GM23248 (cell line): Measurements from ENCODE around the gene MRPS26. TPM values are rescaled to one million over a fixed set of nuclear protein-coding genes. Genes with fewer than 3 reads are reported as not detected.

Source experiments
- DNase-seq: peaks from one replicate; pipeline ENCODE4 v3.0.0-alpha.2; 2015
- H2AFZ ChIP-seq: fragments of 200-600 bp; sonication (generic); 2 replicates; pipeline ENCODE4 v1.6.1; 2016; ENCODE audit warnings: antibody characterized with exemption
- H3F3A ChIP-seq: fragments of 200-600 bp; sonication (generic); 2 replicates; pipeline ENCODE4 v1.6.1; 2016; ENCODE audit warnings: mild to moderate bottlenecking, antibody characterized with exemption, mixed run types; ENCODE audit not compliant: insufficient read depth
- H3K27ac ChIP-seq: fragments of 200-600 bp; sonication (generic); 2 replicates; pipeline ENCODE4 v1.5.1; 2016; ENCODE audit warnings: mild to moderate bottlenecking
- H3K27me3 ChIP-seq: fragments of 200-600 bp; sonication (generic); replicated peaks from 2 replicates; pipeline ENCODE4 v1.6.1; 2016; ENCODE audit warnings: mild to moderate bottlenecking; ENCODE audit not compliant: insufficient read depth
- H3K36me3 ChIP-seq: fragments of 200-600 bp; sonication (generic); 2 replicates; pipeline ENCODE4 v1.6.1; 2016; ENCODE audit warnings: low read depth, mild to moderate bottlenecking
- H3K4me1 ChIP-seq: fragments of 200-600 bp; sonication (generic); 2 replicates; pipeline ENCODE4 v1.6.1; 2016; ENCODE audit warnings: mild to moderate bottlenecking; ENCODE audit not compliant: insufficient read depth
- H3K4me2 ChIP-seq: fragments of 200-600 bp; sonication (generic); one replicate; pipeline ENCODE4 v1.6.1; 2016; ENCODE audit warnings: mild to moderate bottlenecking; ENCODE audit not compliant: unreplicated experiment
- H3K4me3 ChIP-seq: fragments of 200-600 bp; sonication (generic); 2 replicates; pipeline ENCODE4 v1.5.1; 2016; ENCODE audit warnings: mild to moderate bottlenecking
- H3K79me2 ChIP-seq: fragments of 200-600 bp; sonication (generic); 2 replicates; pipeline ENCODE4 v1.6.1; 2016; ENCODE audit warnings: mild to moderate bottlenecking; ENCODE audit not compliant: insufficient read depth
- H3K9ac ChIP-seq: fragments of 200-600 bp; sonication (generic); 2 replicates; pipeline ENCODE4 v1.6.1; 2016; ENCODE audit warnings: mild to moderate bottlenecking
- H3K9me2 ChIP-seq: fragments of 200-600 bp; sonication (generic); 2 replicates; pipeline ENCODE4 v1.6.1; 2016; ENCODE audit warnings: mixed run types, mild to moderate bottlenecking, moderate library complexity; ENCODE audit not compliant: insufficient read depth
- H3K9me3 ChIP-seq: fragments of 200-600 bp; sonication (generic); one replicate; pipeline ENCODE4 v1.6.1; 2017; ENCODE audit warnings: low read depth
- H4K20me1 ChIP-seq: fragments of 200-600 bp; sonication (generic); 2 replicates; pipeline ENCODE4 v1.6.0; 2016; ENCODE audit not compliant: insufficient read depth
- EZH2 ChIP-seq: fragments of 200-600 bp; sonication (generic); IDR thresholded peaks from 2 replicates; pipeline ENCODE4 v1.6.1; 2018; ENCODE audit warnings: antibody characterized with exemption, mild to moderate bottlenecking; ENCODE audit not compliant: insufficient read depth, poor library complexity, severe bottlenecking
- EZH2phosphoT487 ChIP-seq: fragments of 200-600 bp; sonication (generic); IDR thresholded peaks from 2 replicates; pipeline ENCODE4 v1.6.1; 2018; ENCODE audit warnings: antibody characterized with exemption, moderate library complexity, mild to moderate bottlenecking, low read depth; ENCODE audit not compliant: insufficient read depth
- WGBS, 2 experiments: methylation state at CpG; one replicate each; pipeline ENCODE4 v1.1.6; 2015 to 2017; ENCODE audit warnings: low lambda C conversion rate in 2 of 2, low coverage in 1 of 2; ENCODE audit errors: missing lambda C conversion rate in 2 of 2; 5-methylcytosine and 5-hydroxymethylcytosine counted together
- in situ Hi-C: fragments of 300-500 bp; cut with MboI; formaldehyde crosslinking; loops from 2 replicates; pipeline ENCODE4 v1.15.0; 2020
- polyA plus RNA-seq: library from polyadenylated mRNA; unstranded; fragments of >200 nt; fragmentation: Nextera tagmentation; extraction: Ambion mirVana; gene quantifications from 2 replicates; pipeline ENCODE4 v1.2.1, GENCODE V29; 2016
- total RNA-seq: library from RNA; depleted of rRNA; stranded (reverse); fragments of >200 nt; shearing (Covaris generic); gene quantifications from 2 replicates; pipeline ENCODE4 v1.2.3, GENCODE V29; 2014

The MRPS26 gene
- total and polyA plus RNA-seq, 2 experiments from 2014 or later: 44.5 to 48.2 TPM

DNA sequence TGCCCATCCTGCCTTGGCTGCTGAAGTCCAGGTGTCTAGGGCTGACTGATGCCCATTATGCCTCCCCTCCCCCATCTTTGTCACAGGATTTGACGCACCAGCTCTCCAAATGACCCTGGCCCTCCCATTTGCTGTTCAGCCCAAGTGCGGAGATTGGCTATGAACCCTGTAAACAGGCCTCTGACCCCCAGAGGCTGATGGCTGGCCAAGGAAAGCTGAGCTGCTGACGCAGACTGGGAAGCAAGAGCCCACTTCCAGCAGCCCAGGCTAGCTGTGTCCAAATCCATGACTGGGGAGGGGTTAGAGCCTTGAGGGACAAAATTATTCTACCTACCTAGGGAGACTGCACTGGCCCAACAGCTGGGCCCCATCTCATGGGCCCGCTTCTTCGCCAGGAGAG, 3.2 kb upstream of the MRPS26 start:
- Histone ChIP-seq H3K79me2 (peaks cover 13% of the 10 kb centered on the region), H4K20me1 (no peaks in the 10 kb centered on the region), H3K27ac (no peak overlapping the region), H3F3A (0 out of 2 replicates have a peak, but pooled peaks cover 6% of the 10 kb centered on the region), H3K4me3 (no peak overlapping the region), H3K27me3 (no peaks in the 10 kb centered on the region), H3K36me3 (peaks cover 6% of the 10 kb centered on the region; the same call in 1 of the 2 replicates), H3K9me3 (no peaks in the 10 kb centered on the region), H3K9me2 (no peaks in the 10 kb centered on the region), H2AFZ (no peak overlapping the region), H3K4me1 (peaks cover 7% of the 10 kb centered on the region; the same call in 1 of the 2 replicates), H3K4me2 (no peak overlapping the region), H3K9ac (no peak overlapping the region)
- no peak for TF ChIP-seq EZH2phosphoT487
- no peak for TF ChIP-seq EZH2
- 93 to 99% methylated on average over 5 of the region's 5 CpGs for WGBS, 2 experiments
- DNase-seq: no peak
- in situ Hi-C loops: no loop called here

DNA sequence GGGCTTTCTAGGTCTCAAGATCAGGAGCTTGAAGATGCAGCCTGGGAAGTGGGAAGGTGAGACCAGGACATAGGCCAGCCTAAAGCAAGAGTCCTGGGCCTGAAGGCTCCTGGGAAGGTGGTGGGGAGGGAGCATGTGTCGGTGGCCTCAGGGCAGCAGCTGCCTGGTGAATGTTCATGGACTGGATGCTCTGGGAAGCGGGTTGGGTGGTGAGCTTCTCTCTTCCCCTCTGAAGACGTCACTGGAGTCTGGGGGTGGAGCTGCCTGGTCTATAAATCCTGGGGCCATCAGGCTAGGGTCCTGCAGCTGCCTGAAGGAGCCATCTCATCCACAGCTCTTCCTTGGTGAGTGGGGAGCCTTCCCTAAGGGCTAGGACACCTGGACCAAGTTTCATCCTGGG, 2.5 kb upstream of the MRPS26 start, which contains the start of gene GNRH2:
Gene GNRH2 (plus strand): TSS at position 301 of the 400 bp plus-strand sequence. CDS start 793 bp downstream, outside the sequence.
- Histone ChIP-seq H3K9me3 (no peaks in the 10 kb centered on the region), H3K9me2 (no peaks in the 10 kb centered on the region), H3K4me1 (peaks cover 7% of the 10 kb centered on the region; the same call in 1 of the 2 replicates), H4K20me1 (no peaks in the 10 kb centered on the region), H2AFZ (no peak within 1 kb of the TSS), H3K4me3 (no peak within 1 kb of the TSS), H3K36me3 (peaks cover 1% of the 10 kb centered on the region; the same call in 1 of the 2 replicates), H3K9ac (no peak within 1 kb of the TSS), H3K27me3 (no peaks in the 10 kb centered on the region), H3K27ac (no peak within 1 kb of the TSS), H3K79me2 (peaks cover 19% of the 10 kb centered on the region), H3K4me2 (no peak within 1 kb of the TSS), H3F3A (0 out of 2 replicates have a peak, but pooled peaks cover 6% of the 10 kb centered on the region)
- 53 to 67% methylated on average over 3 of the region's 3 CpGs for WGBS, 2 experiments
- in situ Hi-C loops: no loop called here
- no peak for TF ChIP-seq EZH2phosphoT487
- TF ChIP-seq EZH2: no peak
- no peak for DNase-seq

- 92 to 96% methylated on average over 8 of the region's 8 CpGs for WGBS, 2 experiments
- Histone ChIP-seq H3K4me2 (no peak overlapping the region), H3K36me3 (peaks cover 5% of the 10 kb centered on the region; the same call in 1 of the 2 replicates), H3K79me2 (peaks cover 19% of the 10 kb centered on the region), H3K4me1 (peaks cover 7% of the 10 kb centered on the region; the same call in 1 of the 2 replicates), H2AFZ (no peak overlapping the region), H3K9ac (no peak overlapping the region), H3K27ac (0 out of 2 replicates have a peak overlapping the region, but pooled peaks have one; percentile 77), H3K9me2 (no peaks in the 10 kb centered on the region), H4K20me1 (no peaks in the 10 kb centered on the region), H3K9me3 (no peaks in the 10 kb centered on the region), H3K4me3 (no peak overlapping the region), H3F3A (0 out of 2 replicates have a peak, but pooled peaks cover 6% of the 10 kb centered on the region), H3K27me3 (no peaks in the 10 kb centered on the region)
- in situ Hi-C loops: no loop called here
- DNase-seq: no peak
- TF ChIP-seq EZH2phosphoT487 (no peak), EZH2 (no peak)
Observed at GRCh38 chr20:3044336-3044965, 1.4 kb upstream of the MRPS26 start.

DNA sequence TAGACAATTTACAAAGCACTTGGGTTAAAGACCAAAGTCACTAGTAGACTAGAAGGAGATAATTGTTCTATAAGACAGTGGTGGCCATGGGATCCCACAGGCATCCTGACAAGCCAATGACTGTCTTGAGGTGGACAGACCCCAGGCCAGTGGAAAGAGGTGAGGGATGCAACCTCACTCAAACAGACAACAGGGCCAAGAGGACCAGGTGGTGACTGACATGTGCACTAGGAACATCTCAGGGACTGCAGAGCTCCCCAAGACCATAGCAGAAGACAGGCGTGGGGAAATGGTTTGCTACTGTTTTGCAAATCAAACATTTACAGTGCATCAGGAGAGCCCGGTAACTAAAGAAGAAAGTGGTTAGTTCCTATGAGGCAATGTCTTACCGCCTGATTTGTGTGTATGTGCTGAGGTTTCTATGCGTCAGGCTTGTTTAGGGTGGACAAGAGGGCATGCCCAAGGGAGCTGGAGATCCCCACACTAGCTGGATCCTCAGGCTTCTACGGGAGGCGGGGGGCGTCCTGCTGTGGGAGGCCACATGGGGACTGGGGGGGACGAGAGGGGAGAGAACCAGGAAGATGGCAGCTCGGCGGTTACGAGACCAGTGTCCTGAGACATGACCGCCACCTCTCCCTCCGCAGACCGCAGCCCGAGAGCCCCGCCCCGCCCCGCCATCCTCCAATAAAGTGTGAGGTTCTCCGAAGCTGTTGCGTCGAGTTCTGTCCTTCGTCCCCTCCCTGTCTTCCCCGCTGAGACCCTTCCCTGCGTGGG, 623 bp upstream of the MRPS26 start:
- Histone ChIP-seq H3K9ac (peak overlapping the region; percentile 85), H4K20me1 (no peaks in the 10 kb centered on the region), H3K9me2 (no peaks in the 10 kb centered on the region), H3K27ac (peak overlapping the region; percentile 77), H3K36me3 (peaks cover 5% of the 10 kb centered on the region; the same call in 1 of the 2 replicates), H3K4me2 (peak overlapping the region; percentile 83), H3F3A (0 out of 2 replicates have a peak, but pooled peaks cover 6% of the 10 kb centered on the region), H3K79me2 (peaks cover 19% of the 10 kb centered on the region), H3K27me3 (no peaks in the 10 kb centered on the region), H3K4me3 (peak overlapping the region; percentile 92), H2AFZ (peak overlapping the region; percentile 83), H3K4me1 (peaks cover 7% of the 10 kb centered on the region; the same call in 1 of the 2 replicates), H3K9me3 (no peaks in the 10 kb centered on the region)
- WGBS, 2 experiments: 3 to 6% methylated on average over 13 to 24 of the region's 24 CpGs
- TF ChIP-seq EZH2phosphoT487: no peak
- no peak for TF ChIP-seq EZH2
- in situ Hi-C loops: no loop called here
- peak; percentile 85 for DNase-seq
